ENCODE data around the gene CHRNA9.

CHRNA9 gene

GRCh38 chr4:40337051-40337450 lies 1.9 kb downstream of the CHRNA9 start:
- no peak for TF ChIP-seq FOXM1 (IDR thresholded peaks at IDR 0.05; ENCODE audit: borderline replicate concordance, low read depth)
- no peak for TF ChIP-seq YY1 (IDR thresholded peaks at IDR 0.05; ENCODE audit: low read depth)
- no peak for TF ChIP-seq NFIC (IDR thresholded peaks at IDR 0.05)
- TF ChIP-seq MAX (IDR thresholded peaks at IDR 0.05): no peak

DNA sequence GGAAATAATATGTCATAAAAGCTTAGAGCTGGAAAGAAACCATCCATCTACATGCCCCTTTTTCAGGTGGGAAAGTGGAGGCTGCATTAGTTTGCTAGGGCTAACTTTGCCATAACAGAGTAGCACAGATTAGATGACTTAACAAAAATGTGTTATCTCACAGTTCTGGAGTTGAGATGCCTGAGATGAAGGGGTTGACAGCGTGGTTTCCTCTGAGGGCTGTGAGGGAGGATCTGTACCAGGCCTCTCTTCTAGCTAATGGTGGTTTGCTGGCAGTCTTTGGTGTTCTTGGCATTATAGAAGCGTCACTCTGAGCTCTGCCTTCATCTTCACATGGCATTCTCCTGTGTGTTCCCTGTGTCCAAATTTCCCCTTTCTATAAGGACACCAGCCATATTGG lies 2.4 kb downstream of the CHRNA9 start:
- TF ChIP-seq NFIC (IDR thresholded peaks at IDR 0.05) (no peak), TEAD4 (IDR thresholded peaks at IDR 0.05) (no peak), TAF1 (IDR thresholded peaks at IDR 0.05; ENCODE audit: low read depth) (no peak), EGR1 (IDR thresholded peaks at IDR 0.05) (no peak), CEBPB (IDR thresholded peaks at IDR 0.05) (no peak), ZBTB7A (IDR thresholded peaks at IDR 0.05; ENCODE audit: low read depth) (no peak), YY1 (IDR thresholded peaks at IDR 0.05; ENCODE audit: low read depth) (no peak), FOXM1 (IDR thresholded peaks at IDR 0.05; ENCODE audit: borderline replicate concordance, low read depth) (no peak), EP300 (IDR thresholded peaks at IDR 0.05; ENCODE audit: borderline replicate concordance) (no peak), MAX (IDR thresholded peaks at IDR 0.05) (no peak), CREB1 (IDR thresholded peaks at IDR 0.05; ENCODE audit: low read depth) (no peak), TCF12 (IDR thresholded peaks at IDR 0.05; ENCODE audit: low read depth) (no peak), RAD21 (IDR thresholded peaks at IDR 0.05; ENCODE audit: low read depth) (no peak)
- TF ChIP-seq, protein P1, sequence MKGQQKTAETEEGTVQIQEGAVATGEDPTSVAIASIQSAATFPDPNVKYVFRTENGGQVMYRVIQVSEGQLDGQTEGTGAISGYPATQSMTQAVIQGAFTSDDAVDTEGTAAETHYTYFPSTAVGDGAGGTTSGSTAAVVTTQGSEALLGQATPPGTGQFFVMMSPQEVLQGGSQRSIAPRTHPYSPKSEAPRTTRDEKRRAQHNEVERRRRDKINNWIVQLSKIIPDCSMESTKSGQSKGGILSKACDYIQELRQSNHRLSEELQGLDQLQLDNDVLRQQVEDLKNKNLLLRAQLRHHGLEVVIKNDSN (IDR thresholded peaks at IDR 0.05): no peak
- TF ChIP-seq, protein P2, sequence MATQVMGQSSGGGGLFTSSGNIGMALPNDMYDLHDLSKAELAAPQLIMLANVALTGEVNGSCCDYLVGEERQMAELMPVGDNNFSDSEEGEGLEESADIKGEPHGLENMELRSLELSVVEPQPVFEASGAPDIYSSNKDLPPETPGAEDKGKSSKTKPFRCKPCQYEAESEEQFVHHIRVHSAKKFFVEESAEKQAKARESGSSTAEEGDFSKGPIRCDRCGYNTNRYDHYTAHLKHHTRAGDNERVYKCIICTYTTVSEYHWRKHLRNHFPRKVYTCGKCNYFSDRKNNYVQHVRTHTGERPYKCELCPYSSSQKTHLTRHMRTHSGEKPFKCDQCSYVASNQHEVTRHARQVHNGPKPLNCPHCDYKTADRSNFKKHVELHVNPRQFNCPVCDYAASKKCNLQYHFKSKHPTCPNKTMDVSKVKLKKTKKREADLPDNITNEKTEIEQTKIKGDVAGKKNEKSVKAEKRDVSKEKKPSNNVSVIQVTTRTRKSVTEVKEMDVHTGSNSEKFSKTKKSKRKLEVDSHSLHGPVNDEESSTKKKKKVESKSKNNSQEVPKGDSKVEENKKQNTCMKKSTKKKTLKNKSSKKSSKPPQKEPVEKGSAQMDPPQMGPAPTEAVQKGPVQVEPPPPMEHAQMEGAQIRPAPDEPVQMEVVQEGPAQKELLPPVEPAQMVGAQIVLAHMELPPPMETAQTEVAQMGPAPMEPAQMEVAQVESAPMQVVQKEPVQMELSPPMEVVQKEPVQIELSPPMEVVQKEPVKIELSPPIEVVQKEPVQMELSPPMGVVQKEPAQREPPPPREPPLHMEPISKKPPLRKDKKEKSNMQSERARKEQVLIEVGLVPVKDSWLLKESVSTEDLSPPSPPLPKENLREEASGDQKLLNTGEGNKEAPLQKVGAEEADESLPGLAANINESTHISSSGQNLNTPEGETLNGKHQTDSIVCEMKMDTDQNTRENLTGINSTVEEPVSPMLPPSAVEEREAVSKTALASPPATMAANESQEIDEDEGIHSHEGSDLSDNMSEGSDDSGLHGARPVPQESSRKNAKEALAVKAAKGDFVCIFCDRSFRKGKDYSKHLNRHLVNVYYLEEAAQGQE (IDR thresholded peaks at IDR 0.05; ENCODE audit: low read depth): no peak

- TF ChIP-seq MAX (IDR thresholded peaks at IDR 0.05) (no peak), NFIC (IDR thresholded peaks at IDR 0.05) (no peak), EGR1 (IDR thresholded peaks at IDR 0.05) (no peak), TEAD4 (IDR thresholded peaks at IDR 0.05) (no peak), YY1 (IDR thresholded peaks at IDR 0.05; ENCODE audit: low read depth) (no peak), ZBTB7A (IDR thresholded peaks at IDR 0.05; ENCODE audit: low read depth) (no peak)
- TF ChIP-seq, protein P2 (IDR thresholded peaks at IDR 0.05; ENCODE audit: low read depth): no peak
Observed at GRCh38 chr4:40340030-40340429, 4.9 kb downstream of the CHRNA9 start.

DNA sequence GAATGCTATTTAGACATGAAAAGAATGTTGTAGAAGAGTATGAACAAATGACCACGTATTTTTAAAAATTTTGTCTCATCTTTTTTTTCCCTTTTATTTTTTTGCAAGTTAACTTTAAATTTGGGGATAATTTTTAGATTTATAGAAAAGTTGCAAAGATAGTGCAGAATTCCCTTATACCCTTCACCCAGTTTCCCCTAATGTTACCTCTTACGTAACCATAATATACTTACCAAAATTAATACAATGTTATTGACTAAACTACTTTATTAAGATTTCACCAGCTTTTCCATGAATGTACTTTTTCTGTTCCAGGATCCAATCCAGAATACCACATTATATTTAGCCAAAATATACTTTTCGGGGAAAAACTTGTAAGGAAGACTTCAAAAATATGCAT lies 12.3 kb downstream of the CHRNA9 start:
- no peak for TF ChIP-seq NFIC (IDR thresholded peaks at IDR 0.05)
- no peak for TF ChIP-seq RAD21 (IDR thresholded peaks at IDR 0.05; ENCODE audit: low read depth)
- no peak for TF ChIP-seq EGR1 (IDR thresholded peaks at IDR 0.05)
- TF ChIP-seq, protein P1 (IDR thresholded peaks at IDR 0.05): no peak
- no peak for TF ChIP-seq MAX (IDR thresholded peaks at IDR 0.05)
- TF ChIP-seq ZBTB7A (IDR thresholded peaks at IDR 0.05; ENCODE audit: low read depth): no peak

GRCh38 chr4:40348000-40348399 lies 12.9 kb downstream of the CHRNA9 start:
- TF ChIP-seq CEBPB (IDR thresholded peaks at IDR 0.05) (no peak), TEAD4 (IDR thresholded peaks at IDR 0.05) (no peak), TCF12 (IDR thresholded peaks at IDR 0.05; ENCODE audit: low read depth) (no peak)

DNA sequence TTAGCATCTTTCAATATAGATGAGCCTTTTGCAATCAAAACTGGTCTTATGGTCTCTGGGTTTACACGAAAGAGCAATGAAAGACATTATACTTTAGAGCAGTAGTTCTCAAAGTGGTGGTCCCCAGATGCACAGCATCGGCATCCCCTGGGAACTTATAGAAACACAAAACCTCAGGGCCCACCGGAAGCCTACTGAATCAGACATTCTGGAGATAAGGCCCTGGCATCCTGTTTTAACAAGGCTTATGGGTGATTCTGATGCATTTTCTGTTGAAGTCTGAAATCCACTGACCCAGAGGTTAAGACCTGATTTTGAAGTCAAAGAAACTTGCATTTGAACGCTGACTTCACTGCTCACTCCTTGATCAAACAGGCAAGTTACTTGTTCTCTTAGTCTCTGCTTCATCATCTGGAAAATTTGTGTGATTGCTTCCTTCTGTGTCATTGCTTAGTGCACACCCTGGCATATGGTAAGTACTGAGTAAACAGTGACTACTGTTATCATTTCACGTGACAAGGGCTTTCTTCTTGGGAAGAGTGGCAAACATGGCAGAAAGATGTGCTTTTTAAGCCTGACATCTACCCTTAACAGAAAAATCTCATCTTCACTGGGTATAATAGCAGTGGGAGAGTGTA lies 14.5 kb downstream of the CHRNA9 start:
- no peak for TF ChIP-seq YY1 (IDR thresholded peaks at IDR 0.05; ENCODE audit: low read depth)
- no peak for TF ChIP-seq EP300 (IDR thresholded peaks at IDR 0.05; ENCODE audit: borderline replicate concordance)
- no peak for TF ChIP-seq RAD21 (IDR thresholded peaks at IDR 0.05; ENCODE audit: low read depth)
- no peak for TF ChIP-seq CEBPB (IDR thresholded peaks at IDR 0.05)
- no peak for TF ChIP-seq CREB1 (IDR thresholded peaks at IDR 0.05; ENCODE audit: low read depth)
- TF ChIP-seq EGR1 (IDR thresholded peaks at IDR 0.05): no peak
- TF ChIP-seq TAF1 (IDR thresholded peaks at IDR 0.05; ENCODE audit: low read depth): no peak
- no peak for TF ChIP-seq TCF12 (IDR thresholded peaks at IDR 0.05; ENCODE audit: low read depth)
- no peak for TF ChIP-seq FOXM1 (IDR thresholded peaks at IDR 0.05; ENCODE audit: borderline replicate concordance, low read depth)
- TF ChIP-seq ZBTB7A (IDR thresholded peaks at IDR 0.05; ENCODE audit: low read depth): no peak
- TF ChIP-seq NFIC (IDR thresholded peaks at IDR 0.05): no peak

Measured in Ishikawa (cell line).